Middle frontal gyrus (tissue), 1 donor: ENCODE measurements around the gene C11orf52.
"Not testable (repeated sequence)": the region's sequence is repeated elsewhere in the genome, so short reads cannot be mapped to it uniquely, and the experiment has no call there.

ENCODE experiments used
- DNase-seq: peaks from one replicate; pipeline ENCODE4 v3.0.0-alpha.2; 2015; ENCODE audit warnings: low spot score; ENCODE audit errors: extremely low spot score

C11orf52 gene, protein sequence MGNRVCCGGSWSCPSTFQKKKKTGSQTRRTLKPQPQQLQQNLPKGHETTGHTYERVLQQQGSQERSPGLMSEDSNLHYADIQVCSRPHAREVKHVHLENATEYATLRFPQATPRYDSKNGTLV

DNA sequence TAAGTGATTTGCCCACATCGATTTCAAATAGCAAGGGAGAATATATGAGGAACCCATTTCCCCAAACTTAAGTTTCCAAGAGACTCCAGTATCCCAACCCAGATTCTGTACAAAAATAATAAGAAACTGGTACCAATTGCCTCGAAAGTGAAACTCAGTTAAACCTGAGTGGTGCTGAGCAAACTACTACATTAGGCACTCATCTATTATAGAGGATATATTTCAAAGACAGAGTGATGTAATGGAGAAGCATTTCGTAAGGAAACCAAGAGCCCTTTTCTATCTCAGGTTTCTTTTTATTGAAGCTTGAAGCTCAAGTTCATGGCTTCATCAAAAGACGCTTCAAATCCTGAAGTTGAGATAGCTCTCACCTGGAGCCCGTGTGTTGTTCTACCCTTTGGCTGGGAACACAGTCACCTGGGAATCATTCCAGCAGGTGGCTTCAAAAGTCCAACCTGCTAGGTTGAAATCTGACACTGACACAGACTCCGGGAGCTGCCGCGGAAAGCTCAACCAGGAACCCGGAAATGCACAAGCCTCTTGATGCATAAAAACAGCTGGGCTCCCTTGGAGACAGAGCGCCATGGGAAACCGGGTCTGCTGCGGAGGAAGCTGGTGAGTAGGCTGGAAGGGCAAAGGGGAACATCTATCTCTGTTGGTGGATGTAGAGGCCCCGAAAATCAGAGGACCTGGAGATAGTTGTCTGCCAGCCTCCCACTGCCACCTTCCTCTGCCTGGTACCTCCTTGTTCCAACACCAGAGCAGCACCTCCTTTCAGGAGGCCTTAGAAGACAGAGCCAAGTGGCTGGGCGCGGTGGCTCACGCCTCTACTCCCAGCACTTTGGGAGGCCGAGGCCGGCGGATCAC lies at the start of gene C11orf52:
Gene C11orf52 (plus strand): TSS at position 524 of the 867 bp plus-strand sequence. CDS start 60 bp downstream, at position 584.
- DNase-seq = no peak

DNA sequence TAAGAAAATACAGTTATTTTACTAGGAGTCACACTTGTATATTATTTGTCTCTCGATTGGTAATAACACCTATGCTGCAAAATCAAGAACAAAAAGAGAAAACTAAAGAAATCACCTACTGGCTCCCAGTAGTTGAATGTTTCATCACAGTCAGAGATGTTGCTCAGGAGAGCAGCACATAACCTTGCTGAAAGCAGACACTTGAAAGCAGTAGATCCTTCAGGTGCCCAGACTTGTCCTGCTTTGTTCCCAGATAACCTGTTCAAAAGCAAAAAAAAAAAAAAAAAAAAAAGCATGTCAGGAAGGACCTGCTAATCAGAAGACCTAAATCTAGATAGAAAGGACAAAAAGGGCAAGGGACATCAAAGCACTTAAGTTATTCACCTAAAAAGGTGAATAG lies 48.6 kb upstream of the C11orf52 start:
- DNase-seq = no peak

DNA sequence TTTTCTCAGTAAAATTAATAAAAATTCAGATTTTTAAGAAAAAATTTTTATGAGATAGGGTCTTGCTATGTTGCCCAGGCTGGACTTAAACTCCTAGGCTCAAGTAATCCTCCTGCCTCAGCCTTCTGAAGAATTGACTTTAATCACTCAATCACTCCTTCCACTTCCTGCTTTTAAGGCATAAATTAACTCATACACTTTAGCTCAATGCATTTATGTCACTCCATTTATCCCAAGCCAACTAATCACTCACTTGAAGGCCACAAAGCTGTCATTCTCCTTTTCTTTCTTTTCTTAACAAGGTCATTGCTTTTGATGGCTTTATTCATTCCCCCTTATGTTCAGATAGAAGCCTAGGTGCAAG lies 48.2 kb upstream of the C11orf52 start:
- DNase-seq = no peak

DNA sequence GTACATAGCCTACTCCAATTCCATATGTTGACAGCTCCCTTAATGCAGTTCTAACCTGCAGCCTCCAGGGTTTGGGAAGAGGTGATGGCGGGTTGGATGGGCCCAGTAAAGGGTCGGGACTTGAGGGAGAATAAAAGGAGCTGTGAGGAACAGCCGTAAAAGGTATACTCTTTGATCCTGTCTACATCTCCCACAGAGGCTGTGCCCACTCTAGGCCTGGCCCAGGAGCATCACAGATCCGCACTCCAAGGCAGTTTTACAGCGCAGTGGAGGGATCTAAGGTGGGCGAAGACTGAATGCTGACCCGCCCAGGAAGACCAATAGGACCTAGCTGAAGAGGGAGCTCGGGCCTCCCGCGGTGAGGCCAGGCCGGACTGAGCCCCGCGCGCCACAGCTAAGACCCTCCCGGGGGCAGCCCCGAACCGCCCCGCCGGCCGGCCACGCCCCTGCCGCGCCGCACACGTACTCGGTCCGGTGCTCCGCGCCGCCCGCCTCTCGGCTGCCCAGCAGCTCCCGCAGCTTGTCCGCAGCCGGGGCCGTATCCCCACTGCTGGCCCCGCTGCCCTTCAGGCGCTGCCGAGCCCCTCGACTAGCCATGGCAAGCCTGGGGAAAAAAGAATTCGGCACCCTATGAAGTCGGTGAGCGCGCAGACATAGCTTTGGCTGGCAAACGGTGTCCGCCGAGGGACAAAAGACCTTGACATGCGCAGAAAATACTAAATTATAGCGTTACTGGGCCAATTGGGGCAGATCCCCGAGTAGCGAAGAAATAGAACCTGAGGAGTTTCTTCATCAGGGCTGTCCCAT lies 47.6 kb upstream of the C11orf52 start, which contains the start of gene ALG9:
Gene ALG9 (minus strand): TSS at position 696 of the 807 bp plus-strand sequence. CDS start 99 bp downstream, at position 597.
- peak; percentile 59 for DNase-seq

DNA sequence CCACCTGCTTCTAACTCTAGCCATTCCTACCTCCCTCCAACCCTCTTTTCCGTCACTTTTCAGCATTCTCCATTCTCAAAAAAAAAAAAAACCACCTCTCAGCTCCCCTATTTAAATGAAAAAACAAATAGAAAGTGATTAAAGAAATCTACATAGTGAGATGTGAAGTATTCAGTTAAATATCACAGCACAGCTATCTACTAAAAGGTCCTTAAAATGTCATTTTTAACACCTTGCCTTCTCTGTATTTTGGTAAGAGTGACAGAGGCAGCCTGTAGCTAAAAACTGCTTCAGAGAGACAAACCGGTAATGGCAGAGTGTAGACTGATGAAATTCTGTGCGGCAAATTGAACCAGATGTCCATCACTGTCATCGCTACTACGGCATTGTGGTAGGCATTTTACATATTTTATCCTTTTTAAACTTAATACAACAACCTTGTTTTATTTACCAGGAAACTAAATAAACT lies 47.0 kb upstream of the C11orf52 start:
- no peak for DNase-seq

DNA sequence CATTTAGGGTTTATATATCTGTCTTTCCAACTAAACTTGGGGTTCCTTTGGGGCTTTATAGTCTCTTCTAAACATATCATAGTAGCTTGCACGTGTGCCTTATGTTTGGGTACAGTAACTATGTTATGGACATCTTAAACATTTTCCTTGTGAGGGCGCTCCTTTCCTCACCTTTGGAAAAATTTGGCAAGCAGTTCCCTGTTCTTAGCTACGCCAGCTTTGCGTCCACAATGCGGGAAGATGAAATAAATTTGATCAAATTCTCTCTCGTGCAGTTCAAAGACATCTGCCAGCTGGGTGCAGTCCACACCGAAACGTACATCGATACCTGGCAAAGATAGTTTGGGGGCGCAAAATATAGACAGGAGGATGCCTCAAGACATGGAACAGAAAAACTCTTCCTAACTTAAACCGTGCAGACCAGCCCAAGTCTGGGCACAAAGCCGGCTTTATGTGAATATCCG lies 40.3 kb upstream of the C11orf52 start:
- DNase-seq = no peak

DNA sequence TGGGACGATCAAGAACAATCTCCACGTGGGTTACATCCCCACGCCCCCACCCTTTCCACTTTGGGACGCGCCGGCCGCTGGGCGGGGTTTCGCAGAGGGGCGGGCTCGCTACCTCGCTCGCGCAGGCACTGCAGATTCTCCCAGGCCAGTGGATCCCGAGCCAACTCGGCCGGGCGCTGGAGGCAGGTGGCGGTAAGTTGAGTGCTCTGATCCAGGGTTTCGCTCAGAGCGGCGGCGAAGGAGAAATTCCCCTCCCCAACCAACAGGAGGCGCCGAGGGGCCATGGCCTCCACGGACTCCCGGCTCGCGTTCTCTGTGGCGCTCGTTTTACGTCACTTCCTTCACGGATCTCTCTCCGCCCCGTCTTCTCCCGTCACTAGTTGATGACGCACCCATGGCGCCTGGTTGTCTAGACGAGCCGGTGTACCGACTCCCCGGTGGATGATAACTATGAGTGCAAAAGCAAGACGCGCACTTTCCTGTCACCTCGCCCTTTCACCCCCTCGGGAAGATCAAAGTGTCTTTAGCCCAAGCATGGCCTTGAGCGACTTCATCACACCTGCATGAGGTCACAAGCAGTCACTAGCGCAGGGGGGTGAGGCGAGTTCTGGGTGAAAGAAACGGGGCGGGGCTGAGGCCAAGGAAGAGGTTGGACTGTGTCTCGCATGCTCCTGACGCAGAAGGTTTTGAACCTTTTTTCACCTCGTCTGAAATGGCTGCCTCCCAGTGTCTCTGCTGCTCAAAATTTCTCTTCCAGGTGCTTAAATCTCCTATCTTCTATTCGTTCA lies 39.7 kb upstream of the C11orf52 start, which contains the start of the genes CFAP68 and FDXACB1:
Gene CFAP68 (plus strand): TSS at position 693 of the 788 bp plus-strand sequence. CDS start 20 bp downstream, at position 713.
Gene FDXACB1 (minus strand): TSS at position 317 of the 788 bp plus-strand sequence. CDS start 33 bp downstream, at position 284.
- DNase-seq = peak; percentile 98

DNA sequence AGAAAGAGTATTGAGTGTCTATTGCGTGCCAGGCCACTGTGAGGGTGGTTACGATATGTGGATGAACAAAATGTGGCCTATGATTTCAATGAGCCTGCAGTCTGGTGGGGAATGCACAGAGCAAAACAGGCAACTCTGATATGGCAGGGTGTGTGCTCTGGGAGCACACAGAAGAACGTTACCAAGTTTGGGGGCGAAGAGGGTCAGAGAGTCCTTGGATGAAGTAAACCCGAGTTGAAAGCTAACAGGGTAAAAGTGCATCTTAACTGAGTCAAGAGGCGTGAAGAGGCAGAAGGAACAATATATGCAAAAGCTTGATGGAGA lies 39.1 kb upstream of the C11orf52 start:
- no peak for DNase-seq

DNA sequence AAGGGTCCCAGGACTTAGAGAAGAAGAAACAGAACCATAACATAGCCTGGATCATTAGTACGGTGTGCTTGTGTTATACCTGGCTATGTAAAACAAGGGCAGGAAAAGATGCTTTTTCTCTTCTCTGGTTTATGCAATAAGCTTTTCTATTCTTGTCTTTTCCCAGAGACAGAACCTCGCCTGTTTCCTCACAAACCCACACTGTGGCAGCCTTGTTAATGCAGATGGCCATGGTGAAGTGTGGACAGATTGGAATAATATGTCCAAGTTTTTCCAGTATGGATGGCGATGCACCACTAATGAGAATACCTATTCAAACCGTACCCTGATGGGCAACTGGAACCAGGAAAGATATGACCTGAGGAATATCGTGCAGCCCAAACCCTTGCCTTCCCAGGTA lies 36.5 kb upstream of the C11orf52 start:
- no peak for DNase-seq

DNA sequence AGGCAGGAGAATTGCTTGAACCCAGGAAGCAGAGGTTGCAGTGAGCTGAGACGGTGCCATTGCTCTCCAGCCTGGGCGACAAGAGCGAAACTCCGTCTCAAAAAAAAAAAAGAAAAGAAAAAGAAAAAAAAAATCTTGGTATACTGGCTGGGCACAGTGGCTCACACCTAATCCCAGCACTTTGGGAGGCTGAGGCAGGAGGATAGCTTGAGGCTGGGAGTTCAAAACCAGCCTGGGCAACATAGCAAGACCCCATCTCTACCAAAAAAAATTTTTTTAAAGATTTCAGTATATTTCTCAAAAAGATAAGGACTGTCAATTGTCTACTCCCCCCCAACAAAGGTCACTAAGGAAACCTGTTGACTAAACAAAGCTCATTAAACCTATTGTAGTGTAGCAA lies 33.7 kb upstream of the C11orf52 start:
- not testable (repeated sequence) for DNase-seq

DNA sequence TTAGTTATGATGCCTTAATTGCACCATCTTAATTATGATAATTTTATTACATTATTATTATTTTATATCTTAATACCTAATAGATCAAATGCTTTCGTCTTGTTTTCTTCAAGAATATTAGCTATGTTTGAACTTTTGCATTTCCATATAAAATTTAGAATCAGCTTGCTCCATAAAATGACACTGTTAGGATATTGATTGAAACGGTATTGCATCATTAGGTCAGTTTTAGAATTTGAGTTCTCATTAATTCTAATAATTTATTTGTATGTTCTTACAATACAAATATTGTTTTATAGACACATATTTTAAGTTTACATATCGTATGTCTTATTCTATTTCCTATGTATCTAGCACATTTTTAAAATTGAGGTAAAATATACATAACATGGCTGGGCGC lies 32.7 kb upstream of the C11orf52 start:
- no peak for DNase-seq

DNA sequence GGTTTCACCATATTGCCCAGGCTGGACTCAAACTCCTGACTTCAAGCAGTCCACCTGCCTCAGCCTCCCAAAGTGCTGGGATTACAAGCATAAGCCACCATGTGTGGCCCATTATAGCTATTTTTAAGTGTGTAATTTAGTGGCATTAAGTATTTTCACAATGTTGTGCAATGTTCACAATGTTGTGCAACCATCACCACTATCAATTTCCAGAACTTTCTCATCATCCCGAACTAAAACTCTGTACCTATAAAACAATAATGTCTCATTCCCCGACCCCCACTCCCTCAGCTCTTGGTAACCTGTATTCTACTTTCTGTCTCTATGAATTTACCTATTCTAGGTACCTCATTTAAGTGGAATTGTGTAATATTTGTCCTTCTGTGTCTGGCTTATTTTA lies 31.9 kb upstream of the C11orf52 start:
- no peak for DNase-seq

DNA sequence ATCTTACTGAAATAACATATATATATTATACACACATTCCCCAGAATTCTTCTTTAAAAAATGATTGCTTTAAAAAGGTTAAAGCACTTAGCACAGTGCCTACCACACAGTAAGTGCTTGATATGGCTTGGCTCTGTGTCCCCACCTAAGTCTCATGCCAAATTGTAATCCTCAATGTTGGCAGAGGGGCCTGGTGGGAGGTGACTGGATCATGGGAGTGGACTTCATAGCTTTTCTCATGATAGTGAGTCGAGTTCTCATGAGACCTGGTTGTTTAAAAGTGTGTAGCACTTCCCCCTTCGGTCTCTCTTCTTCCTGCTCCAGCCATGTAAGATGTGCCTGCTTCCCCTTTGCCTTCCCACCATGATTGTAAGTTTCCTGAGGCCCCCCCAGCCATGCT lies 13.3 kb upstream of the C11orf52 start:
- DNase-seq = no peak

DNA sequence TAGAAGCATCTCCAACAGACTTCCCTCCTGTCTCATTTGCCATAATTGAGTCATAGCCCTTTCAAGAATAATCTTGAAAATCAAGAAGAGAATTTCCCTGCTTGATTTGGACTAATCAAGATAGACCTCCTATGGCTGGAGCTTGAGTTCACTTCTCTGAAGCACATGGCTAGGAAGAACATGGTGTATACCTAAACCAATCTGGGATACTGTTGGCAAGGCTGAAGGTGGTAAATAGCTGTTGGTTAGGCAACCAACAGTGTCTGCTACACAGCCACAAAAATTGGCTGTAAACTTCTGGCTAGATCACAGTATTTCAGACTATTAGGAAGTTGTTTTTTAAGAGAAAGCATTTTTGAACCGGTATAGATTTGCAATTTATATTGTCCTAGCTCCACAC lies 12.0 kb upstream of the C11orf52 start:
- no peak for DNase-seq

DNA sequence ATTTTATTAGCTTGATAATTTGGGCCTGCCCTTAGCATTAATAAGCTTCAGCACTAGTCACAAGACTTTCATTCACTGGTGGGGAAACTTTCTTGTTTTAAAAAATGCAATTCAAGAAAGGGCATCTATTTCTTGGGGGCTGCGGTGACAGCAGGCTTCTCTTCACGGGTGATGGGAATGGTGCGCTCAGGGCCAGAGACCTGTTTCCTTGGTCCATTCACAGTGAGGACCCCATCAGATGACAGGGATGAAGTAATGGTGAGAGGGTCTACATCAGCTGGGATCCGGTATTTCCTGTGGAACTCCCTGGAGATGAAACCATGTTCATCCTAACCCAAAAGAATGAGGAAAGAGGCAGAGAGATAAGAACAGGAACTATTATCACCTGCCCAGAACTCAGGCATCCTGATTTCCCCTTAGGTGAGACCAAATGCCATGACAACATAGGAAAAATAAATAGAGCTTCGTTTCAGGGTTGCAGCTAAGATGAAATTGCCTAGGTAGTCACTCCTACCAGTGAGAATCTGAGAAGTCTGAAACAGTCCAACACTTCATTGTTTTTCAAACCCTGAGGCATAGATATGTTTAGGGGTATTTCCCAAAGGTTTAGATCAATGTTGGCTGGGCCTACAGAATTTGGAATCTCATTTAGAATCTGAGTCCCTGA lies 9.9 kb upstream of the C11orf52 start:
- DNase-seq = no peak

DNA sequence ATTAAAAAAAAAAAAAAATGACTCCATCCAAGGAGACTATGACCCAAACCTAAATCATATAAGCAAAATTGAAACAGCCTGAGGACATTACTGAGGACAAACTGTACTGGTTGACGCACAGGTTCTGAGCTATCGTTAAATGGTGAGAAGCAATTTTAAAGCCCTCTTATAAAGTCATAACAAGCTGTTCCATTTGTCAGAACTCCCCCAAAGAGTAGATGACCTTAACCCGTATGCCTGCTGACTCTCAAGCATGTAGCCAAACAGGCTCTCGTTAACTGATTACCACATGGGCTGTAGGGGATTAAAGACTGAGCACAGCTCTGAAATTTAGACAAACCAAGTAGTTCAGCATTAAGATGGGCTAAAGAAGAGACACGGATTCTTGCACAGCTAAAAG lies 9.3 kb upstream of the C11orf52 start:
- DNase-seq = no peak

DNA sequence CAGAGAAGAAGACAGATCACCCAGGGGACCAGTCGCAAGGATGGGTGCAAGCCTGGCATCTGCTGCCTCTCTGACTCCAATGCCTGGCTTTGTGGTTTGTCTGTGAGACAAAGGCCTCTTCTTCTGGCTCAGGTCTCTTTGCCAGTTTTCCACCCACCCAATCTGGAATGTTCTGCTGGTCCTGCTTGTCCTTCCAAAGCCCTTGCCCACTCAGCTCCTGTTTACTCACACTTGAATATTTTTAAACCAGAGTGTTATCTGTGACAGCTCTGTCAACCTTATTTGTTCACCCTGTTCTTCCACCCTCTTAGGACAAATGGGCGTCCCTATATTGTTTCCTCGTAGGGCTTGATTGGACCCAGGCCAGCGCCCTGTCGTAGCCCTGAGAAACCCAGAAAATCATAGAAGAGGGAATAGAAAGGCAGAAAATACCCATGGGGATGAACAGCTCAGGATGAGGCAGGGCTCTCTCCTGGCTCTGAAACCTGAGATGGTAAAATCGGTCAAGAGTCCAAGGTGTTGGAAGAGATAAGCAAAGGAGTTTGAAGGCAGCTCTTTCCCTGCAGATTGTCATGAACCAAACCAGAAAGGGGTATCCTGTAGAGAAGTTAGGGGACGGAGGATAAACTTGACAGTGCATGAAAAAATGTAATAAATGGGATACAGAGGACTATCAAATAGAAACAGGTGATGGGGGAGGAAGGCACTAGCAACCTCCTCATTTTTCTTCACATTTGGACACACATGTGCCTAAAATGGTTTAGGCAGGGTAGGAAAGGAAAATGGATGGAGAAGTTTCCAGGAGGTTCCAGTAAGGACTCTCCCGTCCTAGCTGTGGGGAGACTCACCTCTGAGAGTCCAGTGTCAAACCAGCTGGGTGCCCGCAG lies 7.8 kb upstream of the C11orf52 start:
- peak; percentile 82 for DNase-seq

DNA sequence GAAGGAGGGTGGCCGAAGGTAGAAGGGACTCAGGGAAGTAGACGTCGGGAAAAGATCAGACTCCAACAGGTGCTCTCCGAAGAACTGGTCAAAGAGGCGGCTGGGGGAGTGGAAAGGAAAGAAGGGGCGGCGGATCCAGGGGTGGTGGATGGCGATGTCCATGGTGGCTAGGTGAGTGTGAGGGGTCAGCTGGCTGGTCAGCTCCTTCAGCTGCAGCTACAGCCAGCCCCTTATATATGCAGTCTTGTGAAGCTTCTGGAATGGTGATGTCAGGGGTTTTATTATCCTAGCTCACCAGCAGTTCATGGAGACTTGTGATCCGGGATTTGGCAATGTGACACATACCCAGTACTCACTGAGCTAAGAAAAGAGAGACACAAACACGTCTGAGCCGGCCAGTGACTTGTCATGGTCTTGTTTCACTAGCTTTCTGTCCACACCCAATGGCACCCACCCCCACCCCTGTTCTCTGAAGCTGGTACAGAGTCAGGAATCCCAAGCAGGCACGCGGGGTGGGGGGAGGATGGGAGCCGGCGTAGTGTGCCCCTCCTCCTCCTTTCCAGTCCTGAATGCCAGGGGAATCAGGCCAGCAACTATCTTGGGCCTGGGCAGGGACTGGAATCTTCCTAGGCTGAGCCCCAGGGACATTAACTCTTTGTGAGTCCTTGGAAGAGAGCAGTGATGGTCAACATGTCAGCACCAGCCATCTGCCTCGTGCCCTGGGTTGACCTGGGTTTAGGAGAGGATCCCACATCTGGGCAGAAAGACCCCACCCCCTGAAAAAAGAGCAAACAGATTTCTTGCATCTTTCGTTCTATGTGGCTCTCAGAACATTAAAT lies 6.9 kb upstream of the C11orf52 start, which contains the start of gene CRYAB:
Gene CRYAB (minus strand): TSS at position 208 of the 839 bp plus-strand sequence. CDS start 46 bp downstream, at position 162.
- peak; percentile 78 for DNase-seq
